Gastroesophageal sphincter (tissue), 3 donors: ENCODE results near the gene ASF1A.

ENCODE experiments used
- CTCF ChIP-seq, 4 experiments: fragments of 200-600 bp in 2 of 4; fragments of 450-650 bp in 2 of 4; sonication (generic) in 1 of 4; IDR thresholded peaks; one replicate each; pipeline ENCODE4 v1.5.1; 2017 to 2019; ENCODE audit warnings: antibody characterized with exemption in 4 of 4, mild to moderate bottlenecking in 2 of 4, moderate library complexity in 2 of 4
- POLR2A ChIP-seq, 2 donors: fragments of 450-650 bp; IDR thresholded peaks; one replicate each; pipeline ENCODE4 v1.6.1; 2017; ENCODE audit warnings: antibody characterized with exemption in 2 of 2, mild to moderate bottlenecking in 2 of 2, moderate library complexity in 1 of 2
- POLR2AphosphoS5 ChIP-seq: sonication (generic); formaldehyde crosslinking; IDR thresholded peaks from one replicate; pipeline ENCODE4 v1.6.1; 2017; ENCODE audit warnings: antibody characterized with exemption

GRCh38 chr6:118913161-118913560 lies 19.2 kb downstream of the ASF1A start:
- TF ChIP-seq POLR2AphosphoS5 (no peak), CTCF (IDR thresholded peaks at IDR 0.05) (no peak), POLR2A (IDR thresholded peaks at IDR 0.05) (no peak)
